ENCODE measurements around the gene HERC5. TPM values are rescaled to one million over a fixed set of nuclear protein-coding genes. Genes with fewer than 3 reads are reported as not detected.

The HERC5 gene
- total RNA-seq, 1 donor from 2014 or later = 6.6 TPM

- Histone ChIP-seq H3K36me3 (ENCODE audit: control insufficient read depth, insufficient read depth, low read length) (no peaks in the 10 kb centered on the region), H3K27me3 (ENCODE audit: control insufficient read depth, insufficient read depth, low read length) (peaks cover 8% of the 10 kb centered on the region), H3K4me3 (ENCODE audit: low read depth, low read length) (no peak overlapping the region)
- no peak for DNase-seq (ENCODE audit: low read depth)
- no peak for TF ChIP-seq CTCF (IDR thresholded peaks at IDR 0.05; ENCODE audit: insufficient read depth, low read length, poor library complexity, severe bottlenecking)
These were observed 1.3 kb downstream of the HERC5 start for GRCh38 chr4:88458104-88458740.

DNA sequence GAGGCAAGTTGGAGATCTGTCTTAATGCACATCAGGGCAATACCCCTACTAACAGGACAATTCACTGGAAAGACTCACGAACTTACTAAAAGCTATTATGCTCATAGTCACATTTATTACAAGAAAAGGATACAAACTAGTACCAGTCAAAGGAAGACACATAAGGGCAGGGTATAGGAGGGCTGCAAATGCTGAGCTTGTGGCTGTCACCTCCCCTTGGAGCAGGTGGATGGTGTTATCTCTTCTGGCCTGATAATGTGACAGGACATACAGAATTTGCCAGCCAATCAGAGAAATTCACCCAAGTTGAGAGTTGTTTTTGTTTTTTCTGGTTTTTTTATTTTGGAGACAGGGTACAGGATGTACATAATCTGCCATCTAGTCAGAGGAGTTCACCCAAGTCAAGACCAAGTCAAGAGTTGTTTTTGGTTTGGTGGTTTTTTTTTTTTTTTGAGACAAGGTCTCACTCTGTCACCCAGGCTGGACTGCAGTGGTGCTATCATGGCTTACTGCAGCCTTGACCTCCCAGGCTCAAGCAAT lies 8.8 kb downstream of the HERC5 start:
- no peak for TF ChIP-seq CTCF (IDR thresholded peaks at IDR 0.05; ENCODE audit: insufficient read depth, low read length, poor library complexity, severe bottlenecking)
- no peaks in the 10 kb centered on the region for H3K36me3 ChIP-seq (ENCODE audit: control insufficient read depth, insufficient read depth, low read length)
- H3K27me3 ChIP-seq (ENCODE audit: control insufficient read depth, insufficient read depth, low read length) = no peaks in the 10 kb centered on the region
- no peak overlapping the region for H3K4me3 ChIP-seq (ENCODE audit: low read depth, low read length)
- no peak for DNase-seq (ENCODE audit: low read depth)

- H3K36me3 ChIP-seq (ENCODE audit: control insufficient read depth, insufficient read depth, low read length) = no peaks in the 10 kb centered on the region
- no peak for TF ChIP-seq CTCF (IDR thresholded peaks at IDR 0.05; ENCODE audit: insufficient read depth, low read length, poor library complexity, severe bottlenecking)
- DNase-seq (ENCODE audit: low read depth) = no peak
These were observed 10.5 kb downstream of the HERC5 start for GRCh38 chr4:88467392-88467791.

GRCh38 chr4:88477229-88477860 lies 20.4 kb downstream of the HERC5 start:
- no peaks in the 10 kb centered on the region for H3K27me3 ChIP-seq (ENCODE audit: control insufficient read depth, insufficient read depth, low read length)
- no peak overlapping the region for H3K4me3 ChIP-seq (ENCODE audit: low read depth, low read length)
- no peak for TF ChIP-seq CTCF (IDR thresholded peaks at IDR 0.05; ENCODE audit: insufficient read depth, low read length, poor library complexity, severe bottlenecking)
- no peaks in the 10 kb centered on the region for H3K36me3 ChIP-seq (ENCODE audit: control insufficient read depth, insufficient read depth, low read length)
- no peak for DNase-seq (ENCODE audit: low read depth)

More at GRCh38 chr4:88467392-88467791, 10.5 kb downstream of the HERC5 start:
- no peak overlapping the region for H3K4me3 ChIP-seq (ENCODE audit: low read depth, low read length)
- no peaks in the 10 kb centered on the region for H3K27me3 ChIP-seq (ENCODE audit: control insufficient read depth, insufficient read depth, low read length)

- H3K27me3 ChIP-seq (ENCODE audit: control insufficient read depth, insufficient read depth, low read length) = no peaks in the 10 kb centered on the region
- TF ChIP-seq CTCF (IDR thresholded peaks at IDR 0.05; ENCODE audit: insufficient read depth, low read length, poor library complexity, severe bottlenecking) = no peak
- H3K36me3 ChIP-seq (ENCODE audit: control insufficient read depth, insufficient read depth, low read length) = no peaks in the 10 kb centered on the region
- H3K4me3 ChIP-seq (ENCODE audit: low read depth, low read length) = no peak overlapping the region
- DNase-seq (ENCODE audit: low read depth) = no peak
These were observed 21.3 kb downstream of the HERC5 start for GRCh38 chr4:88478247-88478646.

All from kidney epithelial cell (primary cell).